Ishikawa (cell line): ENCODE data around the gene ETNK2.

Source experiments
- CEBPB ChIP-seq: IDR thresholded peaks from 2 replicates; pipeline ENCODE4 v1.6.1; 2012
- CREB1 ChIP-seq: IDR thresholded peaks from 2 replicates; pipeline ENCODE4 v1.6.1; 2012; ENCODE audit warnings: low read depth
- RAD21 ChIP-seq: IDR thresholded peaks from 2 replicates; pipeline ENCODE4 v1.6.1; 2012; ENCODE audit warnings: low read depth
- TEAD4 ChIP-seq: IDR thresholded peaks from 2 replicates; pipeline ENCODE4 v1.6.1; 2012
- ZBTB7A ChIP-seq: IDR thresholded peaks from 2 replicates; pipeline ENCODE4 v1.6.1; 2012; ENCODE audit warnings: low read depth
- TF ChIP-seq, protein P1 (sequence below): IDR thresholded peaks from 2 replicates; pipeline ENCODE4 v1.6.1; 2012; ENCODE audit warnings: low read depth, mild to moderate bottlenecking

GRCh38 chr1:204181116-204181515, 29.3 kb upstream of the ETNK2 start:
- TF ChIP-seq CEBPB (no peak), ZBTB7A (no peak), RAD21 (no peak), TEAD4 (no peak), CREB1 (no peak)
- TF ChIP-seq, protein P1, sequence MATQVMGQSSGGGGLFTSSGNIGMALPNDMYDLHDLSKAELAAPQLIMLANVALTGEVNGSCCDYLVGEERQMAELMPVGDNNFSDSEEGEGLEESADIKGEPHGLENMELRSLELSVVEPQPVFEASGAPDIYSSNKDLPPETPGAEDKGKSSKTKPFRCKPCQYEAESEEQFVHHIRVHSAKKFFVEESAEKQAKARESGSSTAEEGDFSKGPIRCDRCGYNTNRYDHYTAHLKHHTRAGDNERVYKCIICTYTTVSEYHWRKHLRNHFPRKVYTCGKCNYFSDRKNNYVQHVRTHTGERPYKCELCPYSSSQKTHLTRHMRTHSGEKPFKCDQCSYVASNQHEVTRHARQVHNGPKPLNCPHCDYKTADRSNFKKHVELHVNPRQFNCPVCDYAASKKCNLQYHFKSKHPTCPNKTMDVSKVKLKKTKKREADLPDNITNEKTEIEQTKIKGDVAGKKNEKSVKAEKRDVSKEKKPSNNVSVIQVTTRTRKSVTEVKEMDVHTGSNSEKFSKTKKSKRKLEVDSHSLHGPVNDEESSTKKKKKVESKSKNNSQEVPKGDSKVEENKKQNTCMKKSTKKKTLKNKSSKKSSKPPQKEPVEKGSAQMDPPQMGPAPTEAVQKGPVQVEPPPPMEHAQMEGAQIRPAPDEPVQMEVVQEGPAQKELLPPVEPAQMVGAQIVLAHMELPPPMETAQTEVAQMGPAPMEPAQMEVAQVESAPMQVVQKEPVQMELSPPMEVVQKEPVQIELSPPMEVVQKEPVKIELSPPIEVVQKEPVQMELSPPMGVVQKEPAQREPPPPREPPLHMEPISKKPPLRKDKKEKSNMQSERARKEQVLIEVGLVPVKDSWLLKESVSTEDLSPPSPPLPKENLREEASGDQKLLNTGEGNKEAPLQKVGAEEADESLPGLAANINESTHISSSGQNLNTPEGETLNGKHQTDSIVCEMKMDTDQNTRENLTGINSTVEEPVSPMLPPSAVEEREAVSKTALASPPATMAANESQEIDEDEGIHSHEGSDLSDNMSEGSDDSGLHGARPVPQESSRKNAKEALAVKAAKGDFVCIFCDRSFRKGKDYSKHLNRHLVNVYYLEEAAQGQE = no peak
